Airway epithelial cell (primary cell): ENCODE results near the gene SCO1. TPM values are rescaled to one million over a fixed set of nuclear protein-coding genes. Genes with fewer than 3 reads are reported as not detected.

Experiments used
- total RNA-seq: library from RNA; depleted of rRNA; stranded (reverse); fragments of >200 nt; gene quantifications from 2 replicates; pipeline ENCODE4 v1.2.3, GENCODE V29; 2015

Gene SCO1
- total RNA-seq, result 26.0 and 36.7 TPM in 2 replicates

DNA sequence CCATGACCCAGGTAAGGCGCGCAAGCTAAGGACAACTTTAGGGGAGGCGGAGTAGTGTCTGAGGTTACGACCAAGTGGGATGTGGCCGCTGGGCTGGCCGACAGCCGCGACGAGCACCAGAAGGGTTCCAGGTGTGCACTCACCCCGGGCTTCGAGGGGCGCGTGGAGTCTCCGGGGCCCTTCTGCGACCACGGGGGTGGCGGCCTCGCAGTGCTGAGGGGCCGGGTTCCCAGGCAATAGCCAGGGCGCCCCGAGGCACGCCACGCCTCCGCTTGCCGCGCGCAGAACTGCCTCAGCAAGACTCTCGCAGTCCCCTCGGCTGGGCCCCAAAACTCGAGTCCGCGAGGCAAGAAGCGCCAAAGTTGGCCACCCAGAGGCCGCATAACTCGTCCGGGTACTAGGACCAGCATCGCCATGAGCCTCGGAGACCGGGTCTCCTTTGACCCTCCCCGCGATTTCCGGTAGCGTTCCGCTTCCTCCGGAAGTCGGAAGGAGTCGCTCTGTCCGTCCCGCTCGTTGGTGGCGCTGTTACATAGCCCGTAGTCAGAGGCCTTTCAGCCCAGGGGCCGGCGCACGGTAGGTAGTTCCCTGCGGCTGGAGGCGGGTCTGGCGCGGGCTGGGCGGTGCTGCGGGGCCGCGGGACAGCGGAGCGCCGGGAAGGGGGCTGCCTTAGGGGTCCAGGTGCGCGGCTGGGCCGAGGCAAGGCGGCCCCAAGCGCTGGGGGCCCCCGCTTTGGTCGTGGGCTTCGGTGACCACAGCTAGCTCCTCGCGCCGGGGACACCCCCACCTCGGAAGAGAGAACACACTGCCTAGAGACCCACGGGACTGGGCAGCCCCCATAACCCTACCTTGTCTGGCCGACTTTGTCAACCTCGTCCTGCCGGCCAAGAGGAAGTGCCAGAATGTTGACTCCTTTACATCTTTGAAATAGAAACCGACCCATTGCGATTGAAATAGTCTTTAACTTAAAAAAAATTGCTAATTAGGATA, at the start of gene SCO1, which contains the start of gene ADPRM:
Gene SCO1, minus strand, starts transcription at position 442 of the 990 bp plus-strand sequence. Its CDS starts 26 bp downstream, at position 416.
Gene ADPRM, plus strand, starts transcription at position 503 of the 990 bp plus-strand sequence. CDS start 7,333 bp downstream, outside the sequence.

DNA sequence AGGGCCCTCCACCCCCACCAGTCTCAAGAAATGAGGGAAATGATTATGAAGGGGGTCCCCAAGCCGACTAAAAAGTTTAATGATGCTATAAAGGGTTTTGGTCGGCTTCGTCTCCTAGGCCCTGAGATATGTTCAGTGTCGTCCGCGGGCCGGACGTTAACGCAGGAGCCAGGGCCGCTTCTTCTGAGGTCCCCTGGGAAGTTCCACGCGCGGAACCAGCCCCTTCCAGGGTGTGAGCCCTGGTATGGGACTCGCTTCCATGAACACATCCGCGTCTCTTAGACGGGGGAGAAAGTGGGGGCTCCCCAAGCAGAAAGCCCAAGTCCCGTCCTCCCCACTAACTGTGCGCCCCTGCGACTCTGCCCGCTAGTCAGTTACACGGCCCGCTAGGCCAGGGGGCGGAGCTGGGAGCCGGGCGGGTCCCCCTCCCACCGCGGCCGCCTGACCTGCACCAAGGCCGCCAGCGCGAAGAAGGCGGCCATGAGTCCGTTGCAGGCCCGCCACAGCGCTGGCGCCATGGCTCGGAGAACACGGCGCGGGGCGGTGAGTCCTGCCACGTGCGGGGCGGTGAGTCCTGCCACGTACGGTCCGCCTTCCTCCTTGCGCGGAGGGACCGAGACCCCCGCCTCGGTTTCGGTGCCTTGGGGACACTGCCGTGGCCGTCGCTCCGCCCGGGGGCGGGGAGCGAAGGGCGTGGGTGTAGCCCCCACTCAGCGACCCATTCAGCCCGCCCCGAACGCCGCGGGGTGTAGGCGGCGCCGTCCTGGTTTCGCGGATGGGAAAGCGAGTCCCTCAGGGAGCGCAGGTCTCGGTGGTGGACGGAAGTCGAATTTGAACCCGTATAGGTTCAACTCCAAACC, 32.2 kb upstream of the SCO1 start, which contains the start of gene TMEM220:
Gene TMEM220, minus strand, starts transcription at position 690 of the 860 bp plus-strand sequence. Its CDS starts 172 bp downstream, at position 518.

DNA sequence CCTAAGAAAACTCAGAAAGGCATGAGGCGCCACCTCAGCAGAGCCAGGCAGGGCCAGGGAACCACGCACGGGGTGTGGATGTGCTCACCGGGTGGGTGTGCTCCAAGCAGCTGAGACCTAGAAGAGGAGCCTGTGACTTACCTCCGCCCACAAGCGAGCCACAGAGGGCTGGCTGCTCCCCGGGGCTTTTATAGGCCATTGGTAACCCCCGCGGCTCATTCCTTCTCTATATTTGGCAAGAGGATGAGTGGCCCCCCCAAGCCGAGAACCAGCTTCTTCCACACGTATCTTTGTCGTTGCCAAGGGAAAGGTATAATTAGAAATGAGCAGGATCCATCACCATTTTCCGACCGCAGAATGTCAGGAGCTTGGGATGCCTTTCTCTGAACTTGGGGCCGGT, 40.2 kb downstream of the SCO1 start, which contains the start of gene MYH3:
Gene MYH3, minus strand, starts transcription at position 162 of the 400 bp plus-strand sequence. CDS start 2,245 bp downstream, outside the sequence.

Other genes starting within 250 kb of the SCO1 start
- gene MYH4, start 228.0 kb downstream of the SCO1 start, total RNA-seq, result not detected in 2 replicates
- gene MYH1, start 179.0 kb downstream of the SCO1 start, total RNA-seq, result not detected in 2 replicates
- not detected in 2 replicates for gene MYH2, start 147.9 kb downstream of the SCO1 start, total RNA-seq
- 0.35 and 0.42 TPM in 2 replicates for gene MYH3, start 40.2 kb downstream of the SCO1 start, total RNA-seq
- gene ADPRM, start 61 bp upstream of the SCO1 start, total RNA-seq, result 2.7 and 6.7 TPM in 2 replicates
- 0.21 TPM in 1 of 2 replicates, not detected in the other for gene TMEM220, start 32.5 kb upstream of the SCO1 start, total RNA-seq
- gene TMEM238L, start 106.6 kb upstream of the SCO1 start, total RNA-seq, result not detected in 2 replicates
- gene PIRT, start 140.6 kb upstream of the SCO1 start, total RNA-seq, result not detected in 2 replicates